ENCODE measurements around the gene AFP. TPM values are rescaled to one million over a fixed set of nuclear protein-coding genes. Genes with fewer than 3 reads are reported as not detected.

Gene AFP
- total and polyA plus RNA-seq, 2 experiments from 2014 or later: 15,250 to 23,697 TPM

DNA sequence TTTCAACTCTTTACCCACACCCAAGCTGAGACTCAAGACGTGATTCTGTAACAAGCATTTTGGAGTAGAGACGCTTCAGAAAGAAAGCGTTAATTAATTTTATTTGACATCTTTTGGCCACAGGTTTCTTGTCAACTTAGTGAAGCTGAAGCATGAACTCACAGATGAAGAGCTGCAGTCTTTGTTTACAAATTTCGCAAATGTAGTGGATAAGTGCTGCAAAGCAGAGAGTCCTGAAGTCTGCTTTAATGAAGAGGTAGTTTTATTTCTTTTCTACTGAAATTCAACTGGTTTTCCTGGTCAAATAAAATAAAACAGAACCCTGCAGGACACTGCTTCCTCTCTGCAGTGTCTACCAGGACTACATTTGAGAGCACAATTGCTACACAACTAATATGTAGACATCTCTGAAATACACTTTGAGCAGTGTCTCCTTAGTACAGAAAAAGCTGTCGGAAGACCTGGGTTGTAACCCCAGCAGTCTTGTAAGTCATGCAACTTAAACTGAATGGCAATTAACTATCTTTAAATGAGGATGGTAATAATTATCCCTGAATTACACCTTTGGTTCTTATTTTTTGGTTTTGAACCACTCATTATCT is 65.7 kb downstream of the AFP start:
- Histone ChIP-seq H3K9me2 (replicated peaks; ENCODE audit: insufficient read depth) (no peaks in the 10 kb centered on the region), H3K27me3 (no peaks in the 10 kb centered on the region), H3K27ac (no peak overlapping the region), H2AFZ (peak overlapping the region; percentile 29), H3K4me3 (no peak overlapping the region), H3K79me2 (no peaks in the 10 kb centered on the region), H3K4me2 (peak overlapping the region; percentile 20), H4K20me1 (ENCODE audit: insufficient read depth, poor library complexity, severe bottlenecking) (no peaks in the 10 kb centered on the region), H3K36me3 (replicated peaks; ENCODE audit: insufficient read depth, low read depth) (no peaks in the 10 kb centered on the region), H3K4me1 (ENCODE audit: insufficient read depth) (peaks cover 14% of the 10 kb centered on the region), H3K9me3 (ENCODE audit: low read depth) (no peaks in the 10 kb centered on the region)
- WGBS (ENCODE audit: low lambda C conversion rate, missing lambda C conversion rate): 73% methylated on average over 5 of the region's 5 CpGs
- TF ChIP-seq EZH2 (IDR thresholded peaks at IDR 0.05; ENCODE audit: borderline replicate concordance) (no peak), EZH2phosphoT487 (IDR thresholded peaks at IDR 0.05; ENCODE audit: low read depth, severe bottlenecking, unreplicated experiment) (no peak), CTCF (IDR thresholded peaks at IDR 0.05; ENCODE audit: poor library complexity) (no peak)
- no peak for DNase-seq (ENCODE audit: low spot score)

- Histone ChIP-seq H3K27ac (no peak overlapping the region), H3K9me3 (ENCODE audit: low read depth) (no peaks in the 10 kb centered on the region)
- 85% methylated on average over 2 of the region's 2 CpGs for WGBS (ENCODE audit: low lambda C conversion rate, missing lambda C conversion rate)
Measured at GRCh38 chr4:73505567-73505966, 69.5 kb downstream of the AFP start.

More at GRCh38 chr4:73505567-73505966, 69.5 kb downstream of the AFP start:
- no peaks in the 10 kb centered on the region for H3K36me3 ChIP-seq (replicated peaks; ENCODE audit: insufficient read depth, low read depth)
- no peaks in the 10 kb centered on the region for H3K9me2 ChIP-seq (replicated peaks; ENCODE audit: insufficient read depth)
- peaks cover 9% of the 10 kb centered on the region for H3K4me1 ChIP-seq (ENCODE audit: insufficient read depth)
- TF ChIP-seq EZH2phosphoT487 (IDR thresholded peaks at IDR 0.05; ENCODE audit: low read depth, severe bottlenecking, unreplicated experiment) (no peak), EZH2 (IDR thresholded peaks at IDR 0.05; ENCODE audit: borderline replicate concordance) (no peak), CTCF (IDR thresholded peaks at IDR 0.05; ENCODE audit: poor library complexity) (no peak)
- no peak overlapping the region for H3K4me2 ChIP-seq
- H3K79me2 ChIP-seq: no peaks in the 10 kb centered on the region
- H2AFZ ChIP-seq: no peak overlapping the region
- no peak for DNase-seq (ENCODE audit: low spot score)
- H4K20me1 ChIP-seq (ENCODE audit: insufficient read depth, poor library complexity, severe bottlenecking): no peaks in the 10 kb centered on the region
- no peaks in the 10 kb centered on the region for H3K27me3 ChIP-seq
- H3K4me3 ChIP-seq: no peak overlapping the region

Other genes starting within 250 kb of the AFP start
- 55.1 and 55.8 TPM in 2 replicates for gene ANKRD17, start 177.4 kb upstream of the AFP start, total RNA-seq
- 31.8 and 38.6 TPM in 2 replicates for gene ANKRD17, start 177.4 kb upstream of the AFP start, polyA plus RNA-seq
- 25,578 and 26,686 TPM in 2 replicates for gene ALB, start 31.9 kb upstream of the AFP start, total RNA-seq
- 7,370 and 11,384 TPM in 2 replicates for gene ALB, start 31.9 kb upstream of the AFP start, polyA plus RNA-seq
- 70.0 and 78.4 TPM in 2 replicates for gene AFM, start 45.5 kb downstream of the AFP start, total RNA-seq
- 34.8 and 52.7 TPM in 2 replicates for gene AFM, start 45.5 kb downstream of the AFP start, polyA plus RNA-seq
- gene RASSF6, start 184.2 kb downstream of the AFP start, total RNA-seq: 6.0 and 6.5 TPM in 2 replicates
- 2.1 and 3.0 TPM in 2 replicates for gene RASSF6, start 184.2 kb downstream of the AFP start, polyA plus RNA-seq